AG08396 (cell line): ENCODE results near the gene MCOLN2.
"Not testable (repeated sequence)": the region's sequence is repeated elsewhere in the genome, so short reads cannot be mapped to it uniquely, and the experiment has no call there.

Experiments used
- DNase-seq: peaks from one replicate; pipeline ENCODE4 v3.0.0; 2012; ENCODE audit warnings: low spot score, mixed read lengths

The MCOLN2 gene

GRCh38 chr1:84996846-84997666, at the start of gene MCOLN2:
MCOLN2 (minus strand) TSS chr1:84997113; CDS start chr1:84996872, 241 bp downstream.
- DNase-seq, result peak; percentile 90

DNA sequence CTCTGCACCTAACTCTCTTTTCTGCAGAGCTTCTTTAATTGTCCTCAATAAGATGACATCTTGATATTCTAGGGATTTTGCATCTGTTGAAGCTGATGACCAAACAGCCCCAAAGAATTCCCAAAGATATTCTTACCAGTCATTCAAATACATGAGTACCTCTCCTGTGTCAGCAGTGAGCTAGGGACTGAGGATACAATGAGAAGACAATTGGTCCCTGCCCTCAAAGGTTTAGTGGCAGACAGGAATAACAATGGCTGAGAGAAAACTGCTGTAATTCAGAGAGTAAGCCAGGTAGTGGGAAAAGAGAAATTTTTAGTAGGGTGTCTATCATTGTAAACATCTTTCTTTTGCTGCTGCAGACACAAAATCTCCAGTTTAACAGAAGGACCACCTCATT, 45.5 kb upstream of the MCOLN2 start:
- DNase-seq, result no peak

DNA sequence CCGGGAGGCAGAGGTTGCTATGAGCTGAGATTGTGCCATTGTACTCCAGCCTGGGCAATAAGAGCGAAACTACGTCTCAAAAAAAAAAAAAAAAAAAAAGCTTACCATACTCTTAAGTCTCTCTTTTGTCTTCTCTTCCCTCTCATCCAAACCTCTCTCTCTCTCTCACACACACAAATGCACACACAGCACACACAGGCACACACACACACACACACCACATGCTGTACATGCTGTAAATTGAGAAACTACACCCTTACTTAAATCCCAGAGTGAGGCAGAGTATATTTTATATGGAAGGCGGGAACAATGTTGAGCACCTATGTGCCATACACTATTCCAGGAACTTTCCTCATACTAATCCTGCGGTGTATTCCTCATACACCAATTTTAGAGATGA, 44.9 kb upstream of the MCOLN2 start:
- no peak for DNase-seq

DNA sequence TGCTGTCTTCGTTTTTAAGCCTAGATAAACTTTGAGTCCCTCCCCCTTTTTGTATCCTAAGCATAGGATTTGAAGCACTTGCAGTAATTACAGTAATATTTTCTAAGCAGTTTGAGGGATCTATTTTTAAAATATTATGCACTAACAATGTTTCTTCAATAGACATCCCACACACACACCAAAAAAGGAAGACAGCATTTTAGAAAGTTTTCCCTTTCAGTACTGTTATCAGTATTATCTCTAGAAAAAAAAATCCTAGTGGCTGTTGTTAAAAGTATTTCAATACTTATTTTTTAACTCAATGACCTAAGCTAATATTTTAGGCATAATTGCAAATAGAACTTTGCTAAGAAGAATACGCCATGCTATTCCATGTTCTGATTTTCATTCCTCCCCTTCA, 36.3 kb upstream of the MCOLN2 start:
- no peak for DNase-seq

DNA sequence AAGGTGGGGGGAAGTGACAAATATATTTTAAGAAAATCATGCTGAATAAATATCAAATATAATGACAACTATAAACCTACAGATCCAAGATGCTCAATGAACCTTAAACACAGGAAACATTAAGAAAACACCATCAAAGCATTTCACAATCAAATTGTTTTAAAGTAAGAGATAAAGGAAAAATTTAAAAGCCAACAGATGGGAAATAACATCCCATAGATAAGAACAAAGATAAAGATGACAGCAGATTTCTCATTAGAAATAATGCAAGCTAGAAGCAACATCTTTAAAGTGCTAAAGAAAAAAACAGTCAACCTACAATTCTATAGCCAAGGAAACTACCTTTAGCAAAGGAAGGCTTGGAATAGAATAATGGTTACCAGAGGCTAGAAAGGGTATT, 33.6 kb upstream of the MCOLN2 start:
- no peak for DNase-seq

DNA sequence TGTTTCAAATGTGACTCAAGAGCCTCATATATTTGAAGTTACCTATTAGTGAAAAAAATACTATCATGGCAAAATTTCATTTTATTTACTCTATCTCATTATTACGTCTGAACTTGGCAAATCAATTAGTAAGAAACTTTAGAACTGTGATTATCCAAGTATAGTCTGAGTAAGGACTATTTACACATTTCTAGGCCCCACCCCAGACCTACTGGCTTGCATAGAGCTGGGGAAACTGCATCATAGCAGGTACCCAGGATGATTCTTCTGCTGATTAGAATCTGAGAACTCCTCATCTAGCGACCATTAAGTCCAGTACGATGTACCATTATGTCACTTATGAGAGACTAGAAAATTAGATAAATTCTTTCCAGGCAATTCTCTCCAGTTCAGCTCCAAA, 31.2 kb upstream of the MCOLN2 start:
- no peak for DNase-seq

- DNase-seq, result no peak
Measured at GRCh38 chr1:85027242-85027983, 30.5 kb upstream of the MCOLN2 start.

GRCh38 chr1:85025940-85026339, 29.0 kb upstream of the MCOLN2 start:
- no peak for DNase-seq

DNA sequence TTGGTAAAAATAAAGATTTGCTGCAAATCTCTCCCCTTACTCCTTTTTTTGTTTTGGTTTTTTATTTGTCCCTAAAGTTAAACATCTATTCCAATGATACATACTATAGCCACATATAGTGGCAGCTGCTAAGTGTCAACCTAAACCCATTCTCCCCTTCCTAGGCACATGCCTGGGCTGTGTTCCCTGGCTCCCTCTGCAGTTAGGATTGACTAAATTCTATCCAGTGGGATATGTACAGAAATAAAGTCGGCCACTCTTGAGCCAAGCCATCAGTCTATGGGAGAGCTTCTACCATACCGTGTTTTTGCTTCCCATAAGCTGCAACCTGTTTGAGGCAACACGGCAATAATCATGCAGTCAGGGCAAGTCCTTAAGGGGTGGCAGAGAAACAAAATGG, 27.8 kb upstream of the MCOLN2 start:
- DNase-seq, result no peak

- no peak for DNase-seq
Measured at GRCh38 chr1:85022700-85023099, 25.8 kb upstream of the MCOLN2 start.

DNA sequence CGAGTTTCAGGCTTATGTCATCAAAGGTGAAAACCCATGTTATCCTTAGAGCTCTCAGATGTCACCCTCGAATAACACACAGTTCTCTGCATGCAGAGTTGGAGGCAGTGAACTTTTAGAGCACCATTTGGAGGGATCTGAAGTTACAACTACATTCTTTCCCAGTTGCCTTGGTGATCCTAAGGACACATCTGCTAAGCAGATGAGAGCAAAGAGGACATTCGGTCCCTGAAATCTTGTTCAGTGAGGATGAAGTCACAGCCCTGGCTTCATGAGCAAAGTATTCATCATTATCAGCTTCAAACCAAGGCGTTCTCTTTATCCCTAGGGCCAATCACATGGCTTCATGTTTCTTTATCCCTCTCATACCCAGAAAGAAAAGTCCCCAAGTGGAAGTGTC, 23.1 kb upstream of the MCOLN2 start:
- DNase-seq, result no peak

- DNase-seq, result no peak
Measured at GRCh38 chr1:85015826-85016225, 18.9 kb upstream of the MCOLN2 start.

GRCh38 chr1:85005641-85006040, 8.7 kb upstream of the MCOLN2 start:
- DNase-seq, result not testable (repeated sequence)

DNA sequence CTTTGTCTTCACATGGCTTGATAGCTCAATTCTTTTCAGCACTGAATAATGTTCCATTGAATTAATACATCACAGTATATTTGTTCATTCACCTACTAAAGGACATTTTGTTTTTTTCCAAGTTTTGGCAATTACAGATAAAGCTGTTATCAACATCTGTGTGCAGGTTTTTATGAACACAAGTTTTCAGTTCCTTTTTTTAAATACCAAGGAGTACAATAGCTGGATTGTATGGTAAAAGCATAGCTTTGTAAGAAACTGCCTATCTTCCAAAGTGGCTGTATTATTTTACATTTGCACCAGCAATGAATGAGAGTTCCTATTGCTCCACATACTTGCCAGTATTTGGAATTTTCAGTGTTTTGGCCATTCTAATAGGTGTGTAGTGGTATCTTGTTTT, 4.8 kb upstream of the MCOLN2 start:
- DNase-seq, result no peak

GRCh38 chr1:84998642-84999280, 1.8 kb upstream of the MCOLN2 start:
- no peak for DNase-seq

DNA sequence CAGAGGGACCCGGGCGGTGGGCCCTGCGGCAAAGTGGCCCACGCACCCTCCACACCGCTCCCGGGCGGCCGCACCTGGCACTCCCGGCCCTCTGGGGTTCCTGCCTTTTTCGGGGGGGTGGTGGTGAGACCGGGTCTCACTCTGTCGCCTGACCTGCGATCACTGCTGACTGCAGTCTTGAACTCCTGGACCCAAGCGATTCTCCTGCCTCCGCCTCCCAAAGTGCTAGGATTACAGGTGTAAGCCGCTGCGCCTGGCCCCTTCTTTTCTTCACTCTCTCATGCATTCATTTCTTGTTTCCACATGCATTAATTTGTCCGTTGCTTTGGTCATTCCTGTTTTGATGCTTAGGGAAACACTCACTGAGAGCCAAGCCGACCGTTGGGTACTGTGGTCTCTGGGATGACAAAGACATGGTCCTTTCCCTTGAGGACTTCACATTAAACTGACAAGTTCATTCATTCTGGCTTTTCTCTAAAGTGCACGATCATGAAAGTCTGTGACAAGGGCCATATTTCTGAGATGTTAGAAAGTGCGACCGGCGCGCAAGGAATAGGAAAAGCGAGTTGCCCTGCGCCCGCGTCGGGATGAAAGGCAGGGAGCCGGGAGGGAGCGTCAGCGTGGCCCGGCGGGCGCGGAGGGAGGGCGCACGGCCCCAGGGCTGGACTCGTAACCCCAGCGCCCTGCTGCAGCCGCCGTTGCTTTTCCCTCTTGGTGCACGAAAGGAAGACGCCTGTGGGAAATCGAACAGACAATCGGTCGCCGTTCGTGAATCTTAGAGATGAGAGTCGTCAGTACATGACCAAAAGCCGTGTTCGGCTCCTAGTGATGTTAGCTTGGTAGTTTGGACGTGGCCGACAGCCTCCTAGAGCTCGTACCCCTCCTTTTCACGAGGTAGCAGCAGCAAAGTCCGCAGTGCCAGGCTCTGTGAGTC, 1.0 kb upstream of the MCOLN2 start:
- DNase-seq, result peak; percentile 54

DNA sequence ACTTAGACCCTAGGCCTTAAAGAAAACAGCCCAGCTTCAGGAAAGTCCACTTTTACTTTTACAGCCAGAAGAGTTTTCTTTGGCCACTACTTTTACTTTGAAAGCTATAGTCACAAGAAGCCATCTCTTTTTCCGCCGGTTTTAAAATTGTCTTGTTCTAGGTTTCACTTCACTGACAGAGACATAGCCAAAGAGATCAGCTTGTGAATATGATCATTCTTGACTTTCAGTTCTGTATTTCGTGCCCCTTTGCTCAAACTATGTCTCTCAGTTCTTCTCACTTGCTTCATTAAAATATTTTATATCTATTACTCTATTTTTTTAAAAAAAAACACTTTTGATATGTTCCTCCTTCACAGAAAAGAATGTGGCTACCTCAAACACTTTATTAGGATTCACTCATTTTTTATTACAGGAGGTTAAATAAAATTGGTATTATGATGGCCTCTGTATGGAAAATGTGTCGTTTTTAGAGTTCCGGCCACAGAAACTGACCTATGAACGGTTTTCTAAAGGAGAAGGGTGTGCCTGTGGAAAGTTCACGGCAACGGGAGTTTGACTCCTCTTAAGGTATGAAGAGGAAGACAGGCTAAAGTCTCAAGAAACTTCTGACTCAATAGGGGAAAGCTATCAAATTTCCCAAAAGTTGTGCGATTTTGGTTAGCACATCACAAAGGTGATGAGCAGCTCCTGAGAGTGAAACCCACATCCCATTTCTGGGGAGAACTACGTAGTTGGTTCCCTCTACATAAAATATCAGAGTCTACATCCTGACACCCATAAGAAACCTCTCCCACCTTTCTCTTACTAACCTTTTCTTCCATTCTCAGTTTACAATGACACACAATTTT, 1.2 kb downstream of the MCOLN2 start:
- no peak for DNase-seq

- no peak for DNase-seq
Measured at GRCh38 chr1:84991097-84991920, 5.6 kb downstream of the MCOLN2 start.

GRCh38 chr1:84988588-84988987, 8.3 kb downstream of the MCOLN2 start:
- no peak for DNase-seq

DNA sequence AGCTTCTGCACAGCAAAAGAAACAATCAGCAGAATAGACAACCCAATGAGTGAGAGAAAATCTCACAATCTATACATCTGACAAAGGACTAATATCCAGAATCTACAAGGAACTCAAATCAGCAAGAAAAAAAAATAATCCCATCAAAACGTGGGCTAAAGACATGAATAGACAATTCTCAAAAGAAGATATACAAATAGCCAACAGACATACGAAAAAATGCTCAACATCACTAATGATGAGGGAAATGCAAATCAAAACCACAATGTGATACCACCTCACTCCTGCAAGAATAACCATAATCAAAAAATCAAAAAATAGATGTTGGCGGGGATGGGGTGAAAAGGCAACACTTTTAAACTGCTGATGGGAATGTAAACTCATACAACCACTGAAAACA, 10.4 kb downstream of the MCOLN2 start:
- DNase-seq, result not testable (repeated sequence)
